HEK293T (cell line): ENCODE results near the gene MICAL2.

Source experiments
- CTCF ChIA-PET: fragments of 350-600 bp; formaldehyde crosslinking; extraction: SDS; loops from one replicate; lab custom pipeline; 2021; ENCODE audit warnings: antibody characterized with exemption, inconsistent platforms; lab: Yijun Ruan, JAX
- POLR2A ChIA-PET: fragments of 350-600 bp; formaldehyde crosslinking; extraction: SDS; loops from one replicate; lab custom pipeline; 2020; ENCODE audit warnings: antibody characterized with exemption, inconsistent platforms; lab: Yijun Ruan, JAX
- DNase-seq: peaks from one replicate; pipeline ENCODE4 v3.0.0; 2012; ENCODE audit warnings: mixed read lengths; ENCODE audit errors: extremely low spot score
- ARNT ChIP-seq: fragments of 450-650 bp; IDR thresholded peaks from 2 replicates; pipeline ENCODE4 v1.6.1; 2017; ENCODE audit warnings: mild to moderate bottlenecking
- BHLHE40 ChIP-seq: fragments of 450-650 bp; IDR thresholded peaks from 2 replicates; pipeline ENCODE4 v1.6.1; 2016; ENCODE audit warnings: mild to moderate bottlenecking, moderate library complexity, borderline replicate concordance
- CTBP1 ChIP-seq: fragments of 450-650 bp; IDR thresholded peaks from 2 replicates; pipeline ENCODE4 v1.6.1; 2016; ENCODE audit warnings: borderline replicate concordance
- ELF4 ChIP-seq: fragments of 450-650 bp; IDR thresholded peaks from 2 replicates; pipeline ENCODE4 v1.6.1; 2017; ENCODE audit warnings: antibody characterized with exemption
- FOXA1 ChIP-seq: fragments of 450-650 bp; IDR thresholded peaks from 2 replicates; pipeline ENCODE4 v1.6.1; 2016; ENCODE audit warnings: mild to moderate bottlenecking
- FOXK2 ChIP-seq: fragments of 450-650 bp; IDR thresholded peaks from 2 replicates; pipeline ENCODE4 v1.6.1; 2016; ENCODE audit warnings: mild to moderate bottlenecking
- FOXM1 ChIP-seq: fragments of 450-650 bp; IDR thresholded peaks from 2 replicates; pipeline ENCODE4 v1.6.1; 2017; ENCODE audit warnings: mild to moderate bottlenecking, borderline replicate concordance
- HDGF ChIP-seq: fragments of 450-650 bp; IDR thresholded peaks from 2 replicates; pipeline ENCODE4 v1.6.1; 2017; ENCODE audit warnings: antibody characterized with exemption, borderline replicate concordance
- L3MBTL2 ChIP-seq: fragments of 450-650 bp; conservative IDR thresholded peaks from 2 replicates; pipeline ENCODE4 v1.6.1; 2016; ENCODE audit warnings: mild to moderate bottlenecking
- LEF1 ChIP-seq: fragments of 450-650 bp; IDR thresholded peaks from 2 replicates; pipeline ENCODE4 v1.6.1; 2017; ENCODE audit warnings: mild to moderate bottlenecking, borderline replicate concordance
- NFRKB ChIP-seq: fragments of 450-650 bp; IDR thresholded peaks from 2 replicates; pipeline ENCODE4 v1.6.1; 2016; ENCODE audit warnings: mild to moderate bottlenecking, moderate library complexity
- SP1 ChIP-seq: fragments of 450-650 bp; IDR thresholded peaks from 2 replicates; pipeline ENCODE4 v1.6.1; 2017
- SUZ12 ChIP-seq: fragments of 450-650 bp; IDR thresholded peaks from 2 replicates; pipeline ENCODE4 v1.6.1; 2016; ENCODE audit warnings: mild to moderate bottlenecking
- TARDBP ChIP-seq: fragments of 450-650 bp; IDR thresholded peaks from 2 replicates; pipeline ENCODE4 v1.6.1; 2016
- ZNF384 ChIP-seq: fragments of 450-650 bp; IDR thresholded peaks from 2 replicates; pipeline ENCODE4 v1.6.1; 2016
- TF ChIP-seq, protein P1 (sequence below): fragments of 450-650 bp; IDR thresholded peaks from 2 replicates; pipeline ENCODE4 v1.6.1; 2016

MICAL2 gene

DNA sequence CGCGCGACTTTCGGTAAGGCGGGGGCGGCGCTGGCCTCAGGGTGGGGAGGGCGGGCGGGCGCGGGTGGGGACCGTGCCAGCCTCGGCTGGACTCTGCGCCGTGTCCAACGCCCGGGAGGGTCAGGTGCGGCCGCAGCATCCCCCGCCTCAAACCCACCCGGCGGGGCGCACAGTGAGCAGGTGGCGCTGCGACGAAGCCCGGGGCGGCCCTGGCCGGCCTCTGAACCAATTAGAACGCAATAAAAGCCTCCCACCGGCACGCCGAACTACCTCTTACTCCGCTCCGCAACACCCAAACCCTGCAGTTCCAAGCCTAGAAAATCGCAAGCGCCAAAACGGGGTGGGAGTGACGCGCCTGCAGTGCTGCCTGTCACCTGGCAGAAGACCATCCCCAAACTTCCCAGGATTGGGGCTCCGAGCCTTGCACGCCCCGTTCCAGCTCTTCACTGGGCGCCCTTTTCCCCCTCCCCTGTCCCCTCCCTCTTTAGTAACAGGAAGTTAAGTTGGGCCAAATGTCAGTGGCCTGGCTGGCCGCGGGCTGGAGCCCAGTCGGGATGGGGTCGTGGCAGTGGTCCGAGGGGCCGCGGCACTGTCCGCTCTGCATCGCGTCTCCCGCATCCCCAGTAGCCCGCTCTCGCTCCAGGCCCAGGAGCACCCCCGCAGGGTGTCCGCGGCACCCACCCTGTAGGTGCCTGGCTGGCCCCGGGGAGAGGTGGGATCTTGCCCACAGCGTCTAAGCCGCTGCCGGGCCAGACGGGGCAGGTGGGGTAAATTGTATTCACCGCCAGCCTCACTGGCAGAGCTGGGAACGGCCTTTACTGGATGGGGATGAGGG, 541 bp downstream of the MICAL2 start:
- peak; percentile 35 for DNase-seq

DNA sequence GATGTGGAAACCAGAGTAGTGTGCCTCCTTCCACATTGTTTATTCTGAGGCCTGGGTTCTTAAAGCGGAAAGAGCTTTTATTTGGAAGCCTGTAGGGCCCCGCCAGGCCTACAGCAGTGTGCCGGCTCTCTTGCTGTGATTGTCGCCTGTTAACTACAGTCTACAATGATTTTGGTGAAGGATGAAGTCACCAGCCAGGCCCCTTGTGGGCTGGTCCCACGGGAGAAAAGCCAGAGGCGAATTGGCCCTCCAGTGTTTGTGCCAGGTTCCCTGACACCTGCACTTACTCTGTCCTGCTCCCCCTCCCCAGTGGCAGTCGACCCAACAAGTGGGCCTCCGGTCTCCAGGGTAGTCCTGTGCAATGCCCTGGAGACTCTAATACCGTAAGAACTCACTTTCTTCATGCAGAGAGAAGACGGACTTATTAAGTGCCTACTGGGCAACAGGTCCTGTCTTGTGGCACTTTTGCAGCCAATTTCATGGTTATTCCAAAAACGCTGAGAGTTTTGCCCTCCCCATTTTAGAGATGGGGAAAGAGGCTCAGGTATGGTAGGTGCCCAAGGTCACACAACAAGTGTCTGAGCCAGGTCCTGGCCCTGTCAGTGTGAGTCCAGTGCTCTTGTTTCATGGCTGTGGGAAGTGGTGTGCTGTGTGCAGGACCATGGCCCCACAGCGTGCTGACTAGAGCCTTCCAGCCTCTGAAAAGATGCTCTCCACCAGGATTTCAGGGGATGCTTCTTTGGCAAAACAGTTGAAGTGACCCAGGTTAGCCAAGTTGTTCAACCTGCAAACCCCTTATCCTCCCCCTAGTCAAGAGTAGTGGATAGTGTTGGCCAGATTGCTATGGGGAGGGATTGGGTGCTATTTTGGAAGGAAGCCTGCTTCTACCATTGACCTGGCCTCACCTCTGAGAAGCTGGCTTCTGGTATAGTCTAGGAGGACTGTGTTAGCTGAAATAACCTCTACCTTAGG, 1.4 kb downstream of the MICAL2 start:
- CTCF ChIA-PET = no interaction called here
- POLR2A ChIA-PET = no interaction called here
- no peak for DNase-seq

More for the DNA sequence above, 541 bp downstream of the MICAL2 start:
- TF ChIP-seq CTBP1 (no peak), SP1 (no peak), NFRKB (no peak), FOXM1 (no peak), L3MBTL2 (peak; percentile 41), ARNT (no peak), FOXA1 (no peak)
- TF ChIP-seq, protein P1, sequence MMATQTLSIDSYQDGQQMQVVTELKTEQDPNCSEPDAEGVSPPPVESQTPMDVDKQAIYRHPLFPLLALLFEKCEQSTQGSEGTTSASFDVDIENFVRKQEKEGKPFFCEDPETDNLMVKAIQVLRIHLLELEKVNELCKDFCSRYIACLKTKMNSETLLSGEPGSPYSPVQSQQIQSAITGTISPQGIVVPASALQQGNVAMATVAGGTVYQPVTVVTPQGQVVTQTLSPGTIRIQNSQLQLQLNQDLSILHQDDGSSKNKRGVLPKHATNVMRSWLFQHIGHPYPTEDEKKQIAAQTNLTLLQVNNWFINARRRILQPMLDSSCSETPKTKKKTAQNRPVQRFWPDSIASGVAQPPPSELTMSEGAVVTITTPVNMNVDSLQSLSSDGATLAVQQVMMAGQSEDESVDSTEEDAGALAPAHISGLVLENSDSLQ = no peak
- ChIA-PET CTCF (no interaction called here), POLR2A (no interaction called here)

GRCh38 chr11:12112750-12113149, 2.4 kb downstream of the MICAL2 start:
- no peak for DNase-seq
- ChIA-PET POLR2A (no interaction called here), CTCF (no interaction called here)
- TF ChIP-seq ELF4 (no peak), BHLHE40 (no peak), ZNF384 (no peak), SP1 (no peak), ARNT (no peak), NFRKB (no peak), FOXK2 (no peak), TARDBP (no peak), SUZ12 (no peak), FOXA1 (no peak), L3MBTL2 (no peak)
- TF ChIP-seq, protein P1 = no peak

More for the DNA sequence above, 1.4 kb downstream of the MICAL2 start:
- no peak for TF ChIP-seq L3MBTL2
- no peak for TF ChIP-seq LEF1
- no peak for TF ChIP-seq ELF4
- TF ChIP-seq CTBP1 = no peak
- TF ChIP-seq SUZ12 = no peak
- TF ChIP-seq SP1 = no peak
- no peak for TF ChIP-seq TARDBP
- TF ChIP-seq, protein P1 = no peak
- no peak for TF ChIP-seq FOXK2

DNA sequence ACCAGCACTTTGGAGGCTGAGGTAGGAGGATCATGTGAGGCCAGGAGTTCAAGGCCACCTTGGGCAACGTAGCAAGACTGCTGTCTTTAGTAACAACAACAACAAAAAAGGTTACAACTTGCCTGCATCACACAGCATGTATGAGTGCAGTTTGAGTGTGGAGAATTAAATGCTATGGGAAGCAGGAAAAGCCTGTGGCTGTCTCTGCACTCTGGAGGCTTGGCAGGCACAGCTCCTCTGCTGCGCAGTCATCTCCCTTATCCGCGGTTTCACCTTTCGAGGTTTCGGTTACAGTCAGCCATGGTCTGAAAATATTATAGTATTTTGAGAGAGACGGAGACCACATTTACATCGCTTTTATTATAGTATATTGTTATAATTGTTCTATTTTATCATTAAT, 2.9 kb downstream of the MICAL2 start:
- POLR2A ChIA-PET = no interaction called here
- TF ChIP-seq CTBP1 (no peak), FOXK2 (no peak), SUZ12 (no peak), ELF4 (no peak), SP1 (no peak), ARNT (no peak), ZNF384 (no peak), FOXM1 (no peak), FOXA1 (no peak), TARDBP (no peak), L3MBTL2 (no peak), BHLHE40 (no peak), NFRKB (no peak), HDGF (no peak), LEF1 (no peak)
- TF ChIP-seq, protein P1 = no peak
- CTCF ChIA-PET = no interaction called here
- DNase-seq = no peak

DNA sequence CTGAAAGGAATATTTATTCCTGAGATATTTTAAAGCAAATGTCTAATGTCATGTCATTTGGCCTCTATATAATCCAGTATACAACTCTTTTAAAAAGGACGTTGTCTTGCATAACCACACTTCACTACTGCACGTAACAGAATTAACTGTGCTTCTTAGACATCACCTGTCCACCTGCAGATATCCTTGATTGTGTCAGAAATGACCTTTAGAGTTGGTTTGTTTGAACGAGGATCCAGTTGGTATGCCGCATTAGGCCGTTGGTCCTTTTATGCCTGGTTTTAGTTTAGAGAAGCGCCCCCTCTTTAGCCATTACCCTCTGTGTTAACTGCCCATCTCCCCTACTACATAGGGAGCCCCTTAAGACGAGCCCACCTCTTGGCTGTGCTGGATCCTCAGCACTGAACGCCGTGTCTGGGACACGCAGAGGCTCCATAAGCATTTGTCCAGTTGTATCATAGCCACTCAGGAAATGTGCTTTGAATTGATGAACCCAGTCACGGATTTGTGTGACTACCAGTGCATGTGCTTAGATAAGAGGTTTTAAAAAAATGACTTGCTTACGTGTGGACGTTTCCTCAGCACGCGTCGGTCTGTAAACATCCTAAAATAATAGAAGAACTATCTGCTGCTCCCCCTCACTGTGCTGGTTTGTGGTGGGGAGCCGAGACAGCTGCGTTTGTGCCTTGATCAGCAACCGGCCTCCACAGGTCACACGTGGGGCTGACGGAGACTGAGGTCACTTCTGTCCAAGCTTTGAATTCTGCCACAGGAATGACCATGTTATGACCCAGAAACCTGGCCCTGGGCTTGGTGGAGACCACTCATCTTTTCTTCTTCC, 4.0 kb downstream of the MICAL2 start:
- POLR2A ChIA-PET = no interaction called here
- CTCF ChIA-PET = no interaction called here
- TF ChIP-seq, protein P1 = no peak
- TF ChIP-seq NFRKB (no peak), SUZ12 (no peak), FOXA1 (no peak), ARNT (no peak), FOXK2 (no peak), HDGF (no peak), FOXM1 (no peak), TARDBP (no peak), ZNF384 (no peak), SP1 (no peak), ELF4 (no peak), L3MBTL2 (no peak), CTBP1 (no peak), BHLHE40 (no peak), LEF1 (no peak)
- DNase-seq = no peak
